Measurements from ENCODE around the gene IGSF9. TPM values are rescaled to one million over a fixed set of nuclear protein-coding genes. Genes with fewer than 3 reads are reported as not detected.

Gene IGSF9
- total and polyA plus RNA-seq, 2 of the 13 experiments (the other 11 are each of a cell fraction or from before 2014, with no cell fraction given), result 0.03 TPM; not detected in 1

DNA sequence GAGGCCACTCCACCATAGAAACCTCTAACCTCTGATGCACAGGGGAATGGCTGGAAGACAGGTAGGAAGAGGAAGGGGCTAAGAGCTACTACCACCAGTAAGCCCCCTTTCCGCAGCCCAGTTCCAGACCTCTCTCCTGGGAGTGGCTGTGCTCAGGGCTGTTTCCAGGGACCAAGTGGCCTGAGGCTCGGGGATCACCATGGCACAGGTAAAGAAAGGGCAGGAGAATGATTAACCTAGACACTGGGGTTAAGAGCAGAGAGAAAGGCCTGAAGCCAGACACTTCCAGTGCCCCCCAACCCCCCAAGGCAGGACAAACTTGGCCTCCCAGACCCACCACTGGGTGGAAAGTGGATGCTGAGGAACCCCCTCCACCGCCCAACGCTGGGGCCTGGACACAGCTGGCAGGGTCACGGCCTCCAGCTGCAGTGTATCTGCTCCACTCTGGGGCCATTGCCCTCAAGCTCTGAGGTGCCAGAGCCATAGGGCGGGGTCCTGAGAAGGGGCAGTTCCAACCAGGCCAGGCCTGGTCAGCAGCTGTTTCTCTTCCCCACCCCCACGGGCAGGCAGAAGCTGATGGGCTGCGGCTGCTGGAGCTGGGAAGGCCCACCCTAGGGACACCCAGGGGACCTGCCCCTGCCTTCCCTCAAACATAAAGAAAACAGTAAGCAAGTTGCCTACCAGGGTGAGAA is 22.8 kb downstream of the IGSF9 start:
- ATAC-seq, result peak; percentile 50
- Histone ChIP-seq H3K4me1 (ENCODE audit: insufficient read depth, low read length) (peaks cover 41% of the 10 kb centered on the region), H4K20me1 (ENCODE audit: insufficient read depth, low read length) (no peaks in the 10 kb centered on the region), H3K9ac (ENCODE audit: insufficient read depth, low read depth, low read length) (peak overlapping the region; percentile 66), H3K36me3 (replicated peaks in 1 of 2; ENCODE audit: control insufficient read depth in 1 of 2, insufficient read depth in 2 of 2, low read length in 2 of 2) (no peaks in the 10 kb centered on the region), H2AFZ (ENCODE audit: low read length) (no peak overlapping the region), H3K27ac (ENCODE audit: extremely low read length, insufficient read depth, low read length) (no peak overlapping the region), H3K4me2 (ENCODE audit: low read depth, low read length) (peak overlapping the region; percentile 66), H3K4me3 (replicated peaks in 1 of 3; ENCODE audit: insufficient read depth in 1 of 3, low read depth in 2 of 3, low read length in 3 of 3) (peak overlapping the region in 1 of 3 experiments; percentile 56; a peak in 1 of 6 replicates), H3K79me2 (ENCODE audit: insufficient read depth, low read length) (no peaks in the 10 kb centered on the region), H3K27me3 (ENCODE audit: control insufficient read depth in 1 of 2, insufficient read depth in 2 of 2, low read length in 2 of 2) (peaks cover 5 to 28% of the 10 kb centered on the region in 2 experiments; a peak in 4 of 5 replicates), H3K9me3 (ENCODE audit: low read length) (no peaks in the 10 kb centered on the region)
- in situ Hi-C loops (cut with HindIII; ENCODE audit: extremely low pct_ligation_motif_present, low pct_unique_long_range_greater_than_20kb), result no loop called here
- DNase-seq (ENCODE audit: low spot score), result no peak
- no TSS peak for BruUV-seq (replicated peaks)
- POLR2A ChIA-PET, result interaction anchor here (1.3 kb wide), 1 partner anchor 9 kb away, joined by 4 read pairs; no protein-coding TSS in a partner anchor
- no peak for FAIRE-seq
- CTCF ChIA-PET (ENCODE audit: low intra/inter-chr PET ratio, low total read pairs), result no interaction called here
- 33% methylated on average over 2 of the region's 8 CpGs for WGBS (ENCODE audit: low lambda C conversion rate)
- intact Hi-C loops (cut with micrococcal nuclease; ENCODE audit: unreplicated experiment), result no loop called here
- TF ChIP-seq SMC3 (IDR thresholded peaks at IDR 0.05; ENCODE audit: low read length), result no peak
- no peak for TF ChIP-seq SIX4 (CRISPR knock-in tag; IDR thresholded peaks at IDR 0.05)
- TF ChIP-seq, protein P1, sequence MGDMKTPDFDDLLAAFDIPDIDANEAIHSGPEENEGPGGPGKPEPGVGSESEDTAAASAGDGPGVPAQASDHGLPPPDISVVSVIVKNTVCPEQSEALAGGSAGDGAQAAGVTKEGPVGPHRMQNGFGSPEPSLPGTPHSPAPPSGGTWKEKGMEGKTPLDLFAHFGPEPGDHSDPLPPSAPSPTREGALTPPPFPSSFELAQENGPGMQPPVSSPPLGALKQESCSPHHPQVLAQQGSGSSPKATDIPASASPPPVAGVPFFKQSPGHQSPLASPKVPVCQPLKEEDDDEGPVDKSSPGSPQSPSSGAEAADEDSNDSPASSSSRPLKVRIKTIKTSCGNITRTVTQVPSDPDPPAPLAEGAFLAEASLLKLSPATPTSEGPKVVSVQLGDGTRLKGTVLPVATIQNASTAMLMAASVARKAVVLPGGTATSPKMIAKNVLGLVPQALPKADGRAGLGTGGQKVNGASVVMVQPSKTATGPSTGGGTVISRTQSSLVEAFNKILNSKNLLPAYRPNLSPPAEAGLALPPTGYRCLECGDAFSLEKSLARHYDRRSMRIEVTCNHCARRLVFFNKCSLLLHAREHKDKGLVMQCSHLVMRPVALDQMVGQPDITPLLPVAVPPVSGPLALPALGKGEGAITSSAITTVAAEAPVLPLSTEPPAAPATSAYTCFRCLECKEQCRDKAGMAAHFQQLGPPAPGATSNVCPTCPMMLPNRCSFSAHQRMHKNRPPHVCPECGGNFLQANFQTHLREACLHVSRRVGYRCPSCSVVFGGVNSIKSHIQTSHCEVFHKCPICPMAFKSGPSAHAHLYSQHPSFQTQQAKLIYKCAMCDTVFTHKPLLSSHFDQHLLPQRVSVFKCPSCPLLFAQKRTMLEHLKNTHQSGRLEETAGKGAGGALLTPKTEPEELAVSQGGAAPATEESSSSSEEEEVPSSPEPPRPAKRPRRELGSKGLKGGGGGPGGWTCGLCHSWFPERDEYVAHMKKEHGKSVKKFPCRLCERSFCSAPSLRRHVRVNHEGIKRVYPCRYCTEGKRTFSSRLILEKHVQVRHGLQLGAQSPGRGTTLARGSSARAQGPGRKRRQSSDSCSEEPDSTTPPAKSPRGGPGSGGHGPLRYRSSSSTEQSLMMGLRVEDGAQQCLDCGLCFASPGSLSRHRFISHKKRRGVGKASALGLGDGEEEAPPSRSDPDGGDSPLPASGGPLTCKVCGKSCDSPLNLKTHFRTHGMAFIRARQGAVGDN (CRISPR knock-in tag; IDR thresholded peaks at IDR 0.05), result peak; percentile 27
- TF ChIP-seq ZNF562 (CRISPR knock-in tag; IDR thresholded peaks at IDR 0.05; ENCODE audit: borderline replicate concordance), result no peak
- TF ChIP-seq, protein P2, sequence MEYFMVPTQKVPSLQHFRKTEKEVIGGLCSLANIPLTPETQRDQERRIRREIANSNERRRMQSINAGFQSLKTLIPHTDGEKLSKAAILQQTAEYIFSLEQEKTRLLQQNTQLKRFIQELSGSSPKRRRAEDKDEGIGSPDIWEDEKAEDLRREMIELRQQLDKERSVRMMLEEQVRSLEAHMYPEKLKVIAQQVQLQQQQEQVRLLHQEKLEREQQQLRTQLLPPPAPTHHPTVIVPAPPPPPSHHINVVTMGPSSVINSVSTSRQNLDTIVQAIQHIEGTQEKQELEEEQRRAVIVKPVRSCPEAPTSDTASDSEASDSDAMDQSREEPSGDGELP (IDR thresholded peaks at IDR 0.05; ENCODE audit: borderline replicate concordance, low read depth), result peak; percentile 51; the same call in 1 of the 2 replicates
- TF ChIP-seq ZNF766 (CRISPR knock-in tag; IDR thresholded peaks at IDR 0.05; ENCODE audit: borderline replicate concordance), result no peak
- 0 out of 2 replicates have a peak, but pooled peaks have one; percentile 38 for TF ChIP-seq HNF1A (IDR thresholded peaks at IDR 0.05; ENCODE audit: low read depth)
- TF ChIP-seq HNF1A (CRISPR knock-in tag; IDR thresholded peaks at IDR 0.05; ENCODE audit: borderline replicate concordance), result peak; percentile 42; the same call in 1 of the 2 replicates
- TF ChIP-seq ZNF589 (CRISPR knock-in tag; conservative IDR thresholded peaks at IDR 0.05), result no peak
